ENCODE results near the gene PTRH2. TPM values are rescaled to one million over a fixed set of nuclear protein-coding genes. Genes with fewer than 3 reads are reported as not detected.

Gene PTRH2
- total and polyA plus RNA-seq, 2 of the 8 experiments (the other 6 are each of a cell fraction or from before 2014, with no cell fraction given): 39.4 to 43.2 TPM

DNA sequence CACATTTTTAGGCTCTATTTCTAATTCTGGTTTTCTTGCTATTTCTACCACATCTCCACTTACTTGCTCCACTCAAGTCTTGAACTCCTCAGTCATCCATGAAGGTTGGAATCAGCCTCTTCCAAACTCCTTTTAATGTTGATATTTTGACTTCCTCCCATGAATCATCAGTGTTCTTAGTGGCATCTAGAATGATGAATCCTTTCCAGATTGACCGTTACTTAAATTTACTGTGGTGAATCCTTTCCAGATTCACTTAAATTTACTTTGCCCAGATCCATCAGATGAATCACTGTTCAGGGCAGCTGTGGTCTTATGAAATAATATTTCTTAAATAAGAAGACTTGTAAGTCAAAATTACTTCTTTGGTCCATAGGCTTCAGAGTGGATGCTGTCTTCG, 55.1 kb downstream of the PTRH2 start:
- ChIA-PET CTCF (ENCODE audit: partially characterized antibody) (no interaction called here), POLR2A (ENCODE audit: partially characterized antibody) (interaction anchor here (1.4 kb wide), 1 partner anchor 22 kb away, joined by 3 read pairs; no protein-coding TSS in a partner anchor)
- no peak overlapping the region for H3K4ac ChIP-seq (replicated peaks; ENCODE audit: insufficient read length, low read depth, low read length)
- no peak overlapping the region for H3K56ac ChIP-seq (replicated peaks; ENCODE audit: insufficient read length, low read depth, low read length)
- no peak overlapping the region for H3K4me3 ChIP-seq (ENCODE audit: extremely low read depth in 1 of 4, insufficient read depth in 2 of 4, low read depth in 3 of 4, low read length in 4 of 4)
- H3K4me2 ChIP-seq (ENCODE audit: insufficient read depth in 1 of 2, low read depth in 2 of 2, low read length in 2 of 2): no peak overlapping the region
- no peak overlapping the region for H2AK5ac ChIP-seq (ENCODE audit: low read depth, low read length)
- no peak overlapping the region for H2BK120ac ChIP-seq (replicated peaks; ENCODE audit: low read depth, low read length)
- no peak overlapping the region for H2BK12ac ChIP-seq (ENCODE audit: low read depth, low read length)
- no peak overlapping the region for H3K14ac ChIP-seq (ENCODE audit: insufficient read length)
- H3K9me3 ChIP-seq (ENCODE audit: insufficient read depth in 2 of 2, low read depth in 1 of 2, low read length in 1 of 2): no peaks in the 10 kb centered on the region
- no peak overlapping the region for H3K9ac ChIP-seq (replicated peaks in 1 of 4; ENCODE audit: extremely low read depth in 1 of 4, low read depth in 3 of 4, low read length in 3 of 4)
- H2BK20ac ChIP-seq (ENCODE audit: low read length): no peak overlapping the region
- WGBS, 2 experiments (ENCODE audit: extremely low coverage in 1 of 2, insufficient coverage in 1 of 2, insufficient read length in 1 of 2, insufficient replicate concordance in 2 of 2, low coverage in 1 of 2, low lambda C conversion rate in 2 of 2, missing lambda C conversion rate in 1 of 2): 89% methylated on average over 2 of the region's 2 CpGs; no CpG with 5 or more reads in 1 of the 2 experiments
- H4K8ac ChIP-seq (ENCODE audit: extremely low read depth, insufficient read depth, low read length): no peak overlapping the region
- H3K79me1 ChIP-seq (ENCODE audit: low read depth, low read length): no peaks in the 10 kb centered on the region
- H3K36me3 ChIP-seq (ENCODE audit: control insufficient read depth in 2 of 4, insufficient read depth in 4 of 4, low read length in 3 of 4): peaks cover 14 to 77% (median 63%) of the 10 kb centered on the region in 4 experiments
- FAIRE-seq: no peak
- H4K20me1 ChIP-seq (replicated peaks in 1 of 2; ENCODE audit: control insufficient read depth in 1 of 2, insufficient read depth in 2 of 2, low read length in 2 of 2): peaks cover 0 to 2% of the 10 kb centered on the region in 2 experiments
- H2AFZ ChIP-seq (ENCODE audit: low read length): no peak overlapping the region
- no peak overlapping the region for H2BK5ac ChIP-seq (ENCODE audit: low read depth, low read length)
- no peak overlapping the region for H4K5ac ChIP-seq (ENCODE audit: insufficient read length, low read depth, low read length)
- DNase-seq (ENCODE audit: low read depth in 1 of 2, low spot score in 2 of 2): no peak
- TF ChIP-seq GTF2F1 (IDR thresholded peaks at IDR 0.05; ENCODE audit: borderline replicate concordance, low read depth, low read length): no peak
- TF ChIP-seq FOSL1 (IDR thresholded peaks at IDR 0.05; ENCODE audit: insufficient read depth, low read depth, low read length): no peak
- TF ChIP-seq HDAC2 (IDR thresholded peaks at IDR 0.05; ENCODE audit: borderline replicate concordance in 1 of 2, low read depth in 2 of 2, low read length in 2 of 2): no peak
- no peak overlapping the region for H3K27ac ChIP-seq (ENCODE audit: low read depth, low read length)
- no peak overlapping the region for H4K91ac ChIP-seq (replicated peaks; ENCODE audit: insufficient read length, low read length)
- no peaks in the 10 kb centered on the region for H3K27me3 ChIP-seq (replicated peaks in 1 of 4; ENCODE audit: control insufficient read depth in 3 of 4, extremely low read depth in 1 of 4, insufficient read depth in 3 of 4, low read length in 3 of 4)
- H3K4me1 ChIP-seq (replicated peaks in 1 of 4; ENCODE audit: control insufficient read depth in 3 of 4, insufficient read depth in 4 of 4, low read length in 3 of 4): no peaks in the 10 kb centered on the region
- no peak overlapping the region for H3K18ac ChIP-seq (ENCODE audit: extremely low read depth, low read length)
- H3K23ac ChIP-seq (ENCODE audit: insufficient read length): no peak overlapping the region
- peaks cover 0 to 3% of the 10 kb centered on the region in 2 experiments; a peak in 1 of 4 replicates for H3K79me2 ChIP-seq (ENCODE audit: control insufficient read depth in 1 of 2, insufficient read depth in 2 of 2, low read length in 2 of 2)
- no peak overlapping the region for H2BK15ac ChIP-seq (ENCODE audit: low read length)
- no peaks in the 10 kb centered on the region for H3K23me2 ChIP-seq (ENCODE audit: low read depth, low read length)

All from H1 (cell line).